ENCODE results near the gene DNAJC13. TPM values are rescaled to one million over a fixed set of nuclear protein-coding genes. Genes with fewer than 3 reads are reported as not detected.

DNAJC13 gene
- total RNA-seq, 1 donor, result 107 TPM

DNA sequence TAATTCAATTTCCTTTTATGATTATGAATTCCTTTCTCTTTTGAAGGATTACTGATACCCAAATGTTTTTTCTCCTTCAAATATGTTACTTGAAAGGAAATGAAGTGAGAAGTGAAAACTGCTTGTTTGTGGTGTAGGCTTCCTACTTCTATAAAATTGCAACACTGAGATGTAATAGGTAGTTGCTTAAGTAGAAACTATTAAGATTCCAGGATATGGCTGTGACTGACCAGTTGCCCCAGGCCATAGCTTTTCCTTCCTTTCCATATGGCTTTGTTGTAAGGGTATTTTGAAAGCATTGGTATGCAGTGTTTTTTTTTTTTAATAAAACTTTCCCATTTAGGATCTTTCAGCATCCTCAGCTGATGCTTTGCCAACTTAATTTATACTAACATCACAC is 28.5 kb downstream of the DNAJC13 start:
- DNase-seq (ENCODE audit: low read depth), result peak; percentile 91
- H3K4me3 ChIP-seq (ENCODE audit: low read depth, low read length), result no peak overlapping the region
- TF ChIP-seq, protein P1, sequence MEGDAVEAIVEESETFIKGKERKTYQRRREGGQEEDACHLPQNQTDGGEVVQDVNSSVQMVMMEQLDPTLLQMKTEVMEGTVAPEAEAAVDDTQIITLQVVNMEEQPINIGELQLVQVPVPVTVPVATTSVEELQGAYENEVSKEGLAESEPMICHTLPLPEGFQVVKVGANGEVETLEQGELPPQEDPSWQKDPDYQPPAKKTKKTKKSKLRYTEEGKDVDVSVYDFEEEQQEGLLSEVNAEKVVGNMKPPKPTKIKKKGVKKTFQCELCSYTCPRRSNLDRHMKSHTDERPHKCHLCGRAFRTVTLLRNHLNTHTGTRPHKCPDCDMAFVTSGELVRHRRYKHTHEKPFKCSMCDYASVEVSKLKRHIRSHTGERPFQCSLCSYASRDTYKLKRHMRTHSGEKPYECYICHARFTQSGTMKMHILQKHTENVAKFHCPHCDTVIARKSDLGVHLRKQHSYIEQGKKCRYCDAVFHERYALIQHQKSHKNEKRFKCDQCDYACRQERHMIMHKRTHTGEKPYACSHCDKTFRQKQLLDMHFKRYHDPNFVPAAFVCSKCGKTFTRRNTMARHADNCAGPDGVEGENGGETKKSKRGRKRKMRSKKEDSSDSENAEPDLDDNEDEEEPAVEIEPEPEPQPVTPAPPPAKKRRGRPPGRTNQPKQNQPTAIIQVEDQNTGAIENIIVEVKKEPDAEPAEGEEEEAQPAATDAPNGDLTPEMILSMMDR (IDR thresholded peaks at IDR 0.05; ENCODE audit: insufficient read depth, low read depth, low read length), result no peak

DNA sequence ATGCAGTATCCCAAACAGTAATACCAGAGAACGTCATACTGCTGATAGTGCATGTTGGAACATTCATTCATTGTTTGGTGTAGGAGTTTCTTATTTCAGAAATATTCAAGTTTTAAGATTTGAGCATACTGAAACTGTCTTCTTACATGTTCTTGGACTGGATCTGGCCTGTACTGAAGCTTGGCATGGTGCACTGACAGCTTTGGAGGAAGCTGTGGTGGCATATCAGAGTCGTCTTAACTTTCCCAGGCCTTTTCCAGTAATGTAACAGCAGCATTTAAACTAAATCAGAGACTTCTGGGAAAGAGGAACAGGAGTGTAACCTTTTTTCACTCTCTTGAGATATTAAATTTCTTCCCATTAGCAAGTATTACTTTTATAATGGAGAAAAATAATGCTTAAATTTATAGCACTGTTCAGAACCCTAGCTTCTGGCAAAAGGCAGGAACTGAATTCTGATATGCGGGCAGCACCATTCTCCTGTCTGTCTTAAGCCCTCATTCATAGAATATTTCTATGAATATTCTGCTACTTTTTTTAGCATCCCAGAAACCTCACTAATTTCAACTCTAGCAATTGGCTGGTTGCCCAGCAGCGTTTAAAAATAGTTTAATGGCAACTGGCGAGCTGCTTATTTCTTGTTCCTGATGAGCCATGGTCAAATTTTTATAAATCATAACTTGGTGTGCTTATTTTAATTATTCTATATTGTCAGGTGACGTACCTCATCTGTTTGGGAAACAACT is 31.1 kb downstream of the DNAJC13 start:
- H3K4me3 ChIP-seq (ENCODE audit: low read depth, low read length), result no peak overlapping the region
- DNase-seq (ENCODE audit: low read depth), result peak; percentile 62
- TF ChIP-seq, protein P1 (IDR thresholded peaks at IDR 0.05; ENCODE audit: insufficient read depth, low read depth, low read length), result no peak

DNA sequence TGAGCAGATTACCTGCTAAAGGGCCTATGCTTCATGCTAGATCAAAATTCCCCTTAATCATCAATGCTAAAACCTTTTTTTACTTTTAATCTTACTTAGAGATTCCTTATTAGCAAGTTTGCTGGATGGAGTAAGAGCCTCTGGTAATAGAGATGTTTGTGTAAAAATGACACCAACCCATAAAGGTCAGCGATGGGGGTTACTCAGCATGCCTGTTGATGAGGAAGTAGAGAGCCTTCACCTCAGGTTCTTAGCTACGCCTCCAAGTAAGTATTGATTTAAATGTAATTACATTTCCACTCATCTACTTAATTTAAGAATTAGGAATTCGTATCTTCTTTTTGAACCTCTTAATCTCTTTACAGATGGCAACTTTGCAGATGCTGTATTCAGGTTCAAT is 38.8 kb downstream of the DNAJC13 start:
- TF ChIP-seq, protein P1 (IDR thresholded peaks at IDR 0.05; ENCODE audit: insufficient read depth, low read depth, low read length), result no peak
- no peak for DNase-seq (ENCODE audit: low read depth)
- no peak overlapping the region for H3K4me3 ChIP-seq (ENCODE audit: low read depth, low read length)

DNA sequence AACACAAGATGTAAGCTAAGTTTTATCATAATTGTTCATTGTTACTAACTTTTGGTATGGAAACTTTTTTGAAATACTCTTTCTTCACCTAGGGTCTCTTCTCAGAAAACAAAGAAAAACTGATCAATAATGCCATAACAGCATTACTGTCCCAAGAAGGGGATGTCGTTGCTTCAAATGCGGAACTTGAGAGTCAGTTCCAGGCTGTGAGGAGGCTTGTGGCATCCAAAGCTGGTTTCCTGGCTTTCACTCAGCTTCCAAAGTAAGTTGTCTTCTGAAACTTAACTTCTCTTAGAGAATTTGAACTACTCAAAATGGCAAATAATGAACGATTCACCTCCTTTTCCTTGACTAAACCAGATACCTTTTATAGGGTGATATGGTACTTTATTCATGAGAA is 39.3 kb downstream of the DNAJC13 start:
- H3K4me3 ChIP-seq (ENCODE audit: low read depth, low read length), result no peak overlapping the region
- TF ChIP-seq, protein P1 (IDR thresholded peaks at IDR 0.05; ENCODE audit: insufficient read depth, low read depth, low read length), result no peak
- DNase-seq (ENCODE audit: low read depth), result no peak

DNA sequence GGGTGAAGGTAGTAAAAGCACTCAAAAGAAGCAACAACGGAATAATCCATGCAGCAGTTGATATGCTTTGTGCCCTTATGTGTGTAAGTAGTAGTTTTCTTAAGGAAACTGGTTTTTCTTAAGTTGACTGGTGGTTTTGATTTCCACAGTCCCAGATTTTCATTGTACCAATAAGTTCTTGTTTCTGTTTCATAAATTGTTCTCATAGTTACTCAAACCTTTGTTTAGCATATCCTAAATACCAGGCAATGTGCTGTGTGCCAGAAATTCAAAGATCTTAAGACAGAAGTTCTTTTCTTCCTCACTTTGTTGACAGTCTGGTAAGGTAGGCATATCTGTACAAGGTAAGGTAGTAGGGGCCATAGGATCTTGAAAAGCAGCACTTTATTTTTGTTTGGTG is 40.0 kb downstream of the DNAJC13 start:
- DNase-seq (ENCODE audit: low read depth), result peak; percentile 25
- TF ChIP-seq, protein P1 (IDR thresholded peaks at IDR 0.05; ENCODE audit: insufficient read depth, low read depth, low read length), result no peak
- no peak overlapping the region for H3K4me3 ChIP-seq (ENCODE audit: low read depth, low read length)

- no peak for DNase-seq (ENCODE audit: low read depth)
- TF ChIP-seq, protein P1 (IDR thresholded peaks at IDR 0.05; ENCODE audit: insufficient read depth, low read depth, low read length), result no peak
- no peak overlapping the region for H3K4me3 ChIP-seq (ENCODE audit: low read depth, low read length)
These were observed 42.2 kb downstream of the DNAJC13 start for GRCh38 chr3:132459551-132459950.

DNA sequence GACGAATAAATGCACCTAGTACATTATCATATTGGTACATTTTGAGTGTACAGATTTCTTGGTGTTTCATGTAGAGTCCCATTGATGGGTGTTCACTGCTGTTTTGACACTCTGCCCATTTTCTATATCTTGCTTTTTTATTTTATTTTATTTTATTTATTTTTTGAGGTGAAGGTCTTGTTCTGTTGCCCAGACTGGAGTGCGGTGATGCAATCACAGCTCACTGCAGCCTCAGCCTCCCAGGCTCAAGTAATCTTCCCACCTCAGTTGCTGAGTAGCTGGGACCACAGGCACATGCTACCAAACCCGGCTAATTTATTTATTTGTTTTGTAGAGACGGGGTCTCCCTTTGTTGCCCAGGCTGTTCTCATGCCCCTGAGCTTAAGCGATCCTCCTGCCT is 44.2 kb downstream of the DNAJC13 start:
- H3K4me3 ChIP-seq (ENCODE audit: low read depth, low read length), result no peak overlapping the region
- DNase-seq (ENCODE audit: low read depth), result no peak
- TF ChIP-seq, protein P1 (IDR thresholded peaks at IDR 0.05; ENCODE audit: insufficient read depth, low read depth, low read length), result no peak
